ENCODE measurements around the gene POC1A.

POC1A gene

DNA sequence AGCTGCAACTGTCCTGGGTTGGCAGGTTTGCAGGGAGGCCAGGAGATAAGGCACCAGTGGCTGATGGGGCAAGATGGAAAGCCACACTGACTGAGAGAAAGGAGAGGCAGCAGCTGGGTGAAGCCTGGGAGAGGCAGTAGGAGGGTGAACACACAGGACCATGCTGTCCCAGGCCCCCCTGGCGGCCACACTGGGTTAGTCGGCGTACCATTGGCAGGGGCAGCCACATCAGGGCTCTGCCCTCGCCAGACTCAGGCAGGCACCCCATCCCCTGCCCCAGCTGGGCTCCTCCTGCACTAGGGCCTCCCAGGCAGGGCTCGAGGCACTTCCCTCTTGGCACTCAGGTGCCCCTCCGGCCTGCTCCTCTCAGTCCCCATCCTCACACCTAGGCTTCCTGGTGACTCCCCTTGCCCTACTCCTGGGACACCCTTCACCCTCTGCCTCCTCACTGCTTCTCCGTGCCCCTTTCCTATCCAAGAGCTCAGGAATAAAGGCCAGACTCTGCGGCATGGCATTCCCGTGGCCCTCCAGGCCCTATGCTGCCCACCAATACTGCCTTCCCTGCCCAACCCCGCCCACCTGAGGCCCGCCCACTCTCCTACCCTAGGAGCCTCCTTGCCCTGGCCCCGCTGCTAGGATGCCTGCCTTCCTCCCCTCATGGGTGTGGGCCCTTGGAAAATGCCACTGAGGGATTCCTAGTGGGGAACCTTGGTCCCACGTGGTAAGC, 69.1 kb downstream of the POC1A start:
- no peak overlapping the region for H3K4me3 ChIP-seq (ENCODE audit: low read depth, low read length)
- ChIA-PET POLR2A (interaction anchor here (0.7 kb wide), 1 partner anchor 37 kb away, joined by 3 read pairs; no protein-coding TSS in a partner anchor), CTCF (interaction anchor here (1.0 to 2.1 kb wide), 2 partner anchors 28 to 30 kb away, joined by 3 to 4 read pairs; no protein-coding TSS in a partner anchor)
- TF ChIP-seq, protein P1, sequence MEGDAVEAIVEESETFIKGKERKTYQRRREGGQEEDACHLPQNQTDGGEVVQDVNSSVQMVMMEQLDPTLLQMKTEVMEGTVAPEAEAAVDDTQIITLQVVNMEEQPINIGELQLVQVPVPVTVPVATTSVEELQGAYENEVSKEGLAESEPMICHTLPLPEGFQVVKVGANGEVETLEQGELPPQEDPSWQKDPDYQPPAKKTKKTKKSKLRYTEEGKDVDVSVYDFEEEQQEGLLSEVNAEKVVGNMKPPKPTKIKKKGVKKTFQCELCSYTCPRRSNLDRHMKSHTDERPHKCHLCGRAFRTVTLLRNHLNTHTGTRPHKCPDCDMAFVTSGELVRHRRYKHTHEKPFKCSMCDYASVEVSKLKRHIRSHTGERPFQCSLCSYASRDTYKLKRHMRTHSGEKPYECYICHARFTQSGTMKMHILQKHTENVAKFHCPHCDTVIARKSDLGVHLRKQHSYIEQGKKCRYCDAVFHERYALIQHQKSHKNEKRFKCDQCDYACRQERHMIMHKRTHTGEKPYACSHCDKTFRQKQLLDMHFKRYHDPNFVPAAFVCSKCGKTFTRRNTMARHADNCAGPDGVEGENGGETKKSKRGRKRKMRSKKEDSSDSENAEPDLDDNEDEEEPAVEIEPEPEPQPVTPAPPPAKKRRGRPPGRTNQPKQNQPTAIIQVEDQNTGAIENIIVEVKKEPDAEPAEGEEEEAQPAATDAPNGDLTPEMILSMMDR (IDR thresholded peaks at IDR 0.05; ENCODE audit: insufficient read depth, low read length, missing control alignments), result no peak
- DNase-seq (ENCODE audit: low read depth, low spot score), result no peak

DNA sequence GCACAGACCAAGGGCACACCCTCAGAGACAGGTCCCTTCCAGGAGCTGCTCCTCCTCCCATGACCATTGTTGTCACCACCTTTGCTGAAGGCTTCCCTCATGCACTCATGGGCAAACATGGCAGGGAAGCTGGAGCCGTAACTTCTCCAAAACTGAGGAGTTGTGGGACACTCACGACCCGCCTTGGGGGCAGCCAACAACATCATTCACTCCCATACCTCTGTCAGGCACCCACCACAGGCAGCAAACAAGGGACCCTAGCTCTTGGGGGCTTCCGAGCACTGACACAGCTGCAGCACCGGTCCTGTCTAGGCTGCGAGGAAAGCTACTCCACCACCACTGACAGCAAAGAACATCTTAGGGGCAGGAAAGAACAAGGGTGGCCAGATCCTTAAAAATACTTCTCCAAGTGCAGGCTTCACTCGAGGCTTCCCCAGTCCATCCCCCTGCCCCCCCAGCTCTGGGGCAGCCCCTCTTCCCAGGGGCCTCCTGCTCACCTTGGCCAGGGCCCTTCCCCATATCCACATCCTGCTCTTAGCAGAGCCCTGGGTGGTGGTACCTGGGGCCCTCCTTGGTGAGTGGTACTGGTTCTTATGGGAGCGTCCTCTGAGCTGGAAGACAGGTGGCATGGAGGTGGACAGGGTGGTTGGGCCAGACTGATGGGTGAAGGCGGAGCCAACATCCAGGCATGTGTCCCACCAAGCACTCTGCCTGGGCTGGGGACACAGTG, 69.8 kb downstream of the POC1A start:
- no peak for DNase-seq (ENCODE audit: low read depth, low spot score)
- ChIA-PET CTCF (interaction anchor here (2.1 kb wide), 1 partner anchor 29 kb away, joined by 4 read pairs; no protein-coding TSS in a partner anchor), POLR2A (no interaction called here)
- TF ChIP-seq, protein P1 (IDR thresholded peaks at IDR 0.05; ENCODE audit: insufficient read depth, low read length, missing control alignments), result no peak
- H3K4me3 ChIP-seq (ENCODE audit: low read depth, low read length), result no peak overlapping the region

DNA sequence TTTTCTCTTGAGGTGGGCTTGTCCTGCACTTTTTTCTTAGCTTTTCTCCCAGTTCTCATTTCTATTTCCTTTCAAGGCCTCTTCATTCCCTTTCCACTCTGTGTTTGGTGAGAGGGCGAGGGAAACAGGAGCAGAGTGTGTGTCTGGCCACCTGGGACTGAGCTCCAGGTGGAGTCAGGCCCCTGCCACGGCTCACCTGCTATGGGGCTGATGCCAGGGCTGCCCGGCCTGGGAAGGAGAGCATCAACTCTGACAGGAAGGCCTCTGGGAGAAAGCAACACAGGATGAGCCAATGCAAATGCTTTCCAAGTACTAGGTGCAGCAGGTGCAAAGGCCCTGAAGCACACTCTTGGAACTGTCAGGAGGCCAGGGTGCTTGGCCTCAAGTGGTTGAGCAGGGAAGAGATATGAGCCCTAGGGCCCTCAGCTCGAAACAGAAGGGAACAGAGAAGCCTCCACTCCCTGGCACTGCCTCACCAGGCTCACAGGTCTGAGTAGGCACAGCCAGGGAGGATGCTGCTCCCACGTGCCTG, 70.6 kb downstream of the POC1A start:
- ChIA-PET POLR2A (no interaction called here), CTCF (interaction anchor here (0.8 kb wide), 1 partner anchor 79 kb away, joined by 3 read pairs; no protein-coding TSS in a partner anchor)
- H3K4me3 ChIP-seq (ENCODE audit: low read depth, low read length), result no peak overlapping the region
- TF ChIP-seq, protein P1 (IDR thresholded peaks at IDR 0.05; ENCODE audit: insufficient read depth, low read length, missing control alignments), result no peak
- no peak for DNase-seq (ENCODE audit: low read depth, low spot score)

DNA sequence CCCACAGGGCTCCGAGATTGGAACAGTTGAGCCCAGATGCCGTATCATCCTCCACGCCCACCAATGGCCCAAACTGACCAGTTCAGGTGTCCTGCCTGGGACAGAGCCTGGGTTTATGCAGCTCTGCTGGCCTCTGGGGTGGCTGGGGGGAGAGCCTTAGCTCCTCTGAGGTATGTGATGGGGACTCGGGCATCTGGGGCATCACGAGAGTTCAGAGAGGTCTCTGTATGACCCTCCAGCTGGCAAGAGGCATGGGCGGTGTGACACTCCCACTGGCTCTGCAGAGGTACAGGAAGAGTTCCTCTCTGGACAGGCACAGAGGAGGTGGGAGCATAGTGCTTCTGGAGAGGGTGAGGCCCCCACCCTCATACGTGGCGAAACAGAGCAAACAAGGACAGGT, 71.3 kb downstream of the POC1A start:
- ChIA-PET CTCF (interaction anchor here (0.8 to 1.4 kb wide), 2 partner anchors 40 to 78 kb away, joined by 3 to 5 read pairs; no protein-coding TSS in a partner anchor), POLR2A (interaction anchor here (0.9 kb wide), 1 partner anchor 15 kb away, joined by 3 read pairs; no protein-coding TSS in a partner anchor)
- no peak for DNase-seq (ENCODE audit: low read depth, low spot score)
- TF ChIP-seq, protein P1 (IDR thresholded peaks at IDR 0.05; ENCODE audit: insufficient read depth, low read length, missing control alignments), result no peak
- H3K4me3 ChIP-seq (ENCODE audit: low read depth, low read length), result no peak overlapping the region

DNA sequence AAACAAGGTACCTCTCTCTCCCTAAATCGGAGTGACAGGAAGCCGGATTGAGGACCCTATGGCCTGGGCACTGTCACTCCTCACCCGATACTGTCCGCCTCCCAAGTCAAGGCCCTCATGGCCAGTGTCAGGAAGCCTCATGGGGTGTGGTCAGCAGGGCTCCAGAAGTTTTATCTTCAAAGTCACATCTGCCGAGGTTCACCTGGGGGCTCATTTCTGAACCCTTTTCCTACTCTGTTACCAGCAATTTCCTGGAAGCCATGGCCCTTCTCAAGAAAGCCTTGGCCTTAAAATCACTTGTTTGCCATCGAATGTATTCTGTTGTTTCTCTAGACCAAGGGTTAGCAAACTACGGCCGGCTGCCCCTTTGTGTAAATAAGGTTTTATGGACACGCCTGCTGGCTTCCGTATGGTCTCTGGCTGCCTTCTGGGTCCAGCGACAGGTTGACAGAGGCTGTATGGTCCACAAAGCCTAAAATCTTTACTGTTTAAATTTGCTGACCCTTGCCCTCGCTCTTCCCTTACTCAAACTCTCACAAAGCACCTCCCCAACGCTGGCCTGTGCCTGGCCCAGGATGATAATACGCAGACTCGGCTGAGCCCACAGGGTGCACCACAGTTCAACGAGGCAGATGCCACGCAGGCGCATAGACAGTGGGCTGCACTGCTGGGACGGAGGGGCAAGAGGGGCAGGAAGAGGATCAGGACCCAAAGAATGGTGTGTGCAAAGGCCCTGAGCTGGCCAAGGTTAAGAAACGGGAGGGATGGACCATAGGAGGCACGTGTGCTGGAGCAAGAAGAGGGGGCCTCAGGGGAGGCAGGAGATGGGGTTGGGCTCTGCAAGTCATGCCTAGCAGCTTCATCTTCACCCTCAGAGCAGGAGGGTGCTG, 73.1 kb downstream of the POC1A start:
- ChIA-PET POLR2A (no interaction called here), CTCF (interaction anchor here (1.7 kb wide), 1 partner anchor 78 kb away, joined by 4 read pairs; no protein-coding TSS in a partner anchor)
- H3K4me3 ChIP-seq (ENCODE audit: low read depth, low read length), result no peak overlapping the region
- TF ChIP-seq, protein P1 (IDR thresholded peaks at IDR 0.05; ENCODE audit: insufficient read depth, low read length, missing control alignments), result no peak
- DNase-seq (ENCODE audit: low read depth, low spot score), result no peak
